ENCODE results near the gene NOL3.

Gene NOL3

DNA sequence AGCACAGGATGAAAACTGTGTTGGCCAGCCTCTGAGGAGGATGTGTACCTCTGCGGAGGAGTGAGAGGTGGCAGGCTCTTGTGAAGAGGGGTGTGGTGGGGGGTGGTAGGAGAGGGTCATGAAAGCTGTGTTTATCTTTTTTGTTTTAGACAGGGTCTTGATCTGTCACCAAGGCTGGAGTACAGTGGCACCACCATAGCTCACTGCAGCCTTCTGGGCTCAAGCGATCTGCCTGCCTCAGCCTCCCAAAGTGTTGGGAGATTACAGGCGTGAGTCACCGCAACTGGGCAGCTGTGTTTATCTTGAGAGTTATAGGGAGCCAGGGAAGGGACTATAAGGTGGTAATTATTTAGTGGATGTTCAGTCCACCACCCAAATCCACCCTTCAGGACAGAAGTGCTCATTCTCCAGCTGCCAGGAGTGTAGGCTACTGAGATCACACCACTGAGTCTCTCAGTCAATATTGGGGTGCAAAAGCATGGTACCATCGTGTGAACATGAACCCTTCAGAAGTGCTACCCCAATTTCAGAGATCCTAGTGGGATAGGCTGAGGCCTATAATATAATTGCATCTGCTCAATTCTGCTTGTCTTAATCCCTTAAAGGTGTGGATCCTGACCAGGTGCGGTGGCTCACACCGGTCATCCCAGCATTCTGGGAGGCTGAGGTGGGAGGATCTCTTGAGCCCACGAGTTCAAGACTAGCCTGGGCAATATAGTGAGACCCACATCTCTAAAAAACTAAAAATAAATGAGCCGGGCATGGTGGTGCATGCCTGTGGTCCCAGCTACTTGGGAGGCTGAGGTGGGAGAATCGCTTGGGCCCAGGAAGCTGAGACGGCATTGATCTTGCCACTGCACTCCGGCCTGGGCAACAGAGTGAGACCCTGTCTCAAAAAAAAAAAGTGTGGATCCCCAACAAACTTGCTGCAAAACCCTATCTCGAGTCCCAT lies 20.4 kb downstream of the NOL3 start:
- Histone ChIP-seq H3K9me3 (replicated peaks; ENCODE audit: insufficient read depth, low read length) (no peaks in the 10 kb centered on the region), H3F3A (ENCODE audit: insufficient read depth, low read length) (no peaks in the 10 kb centered on the region), H3K4me3 (ENCODE audit: low read length) (no peak overlapping the region), H3K4me2 (ENCODE audit: low read depth, low read length) (no peak overlapping the region), H3K27me3 (replicated peaks; ENCODE audit: insufficient read depth, low read length) (peaks cover 13% of the 10 kb centered on the region), H3K9ac (ENCODE audit: low read length) (no peak overlapping the region), H3K79me2 (ENCODE audit: low read length) (peaks cover 36% of the 10 kb centered on the region), H3K27ac (ENCODE audit: low read length) (no peak overlapping the region), H4K20me1 (ENCODE audit: insufficient read depth, low read length) (no peaks in the 10 kb centered on the region), H2AFZ (ENCODE audit: low read length) (peak overlapping the region; percentile 54; the same call in 1 of the 2 replicates), H3K36me3 (replicated peaks; ENCODE audit: insufficient read depth, low read length) (peaks cover 5% of the 10 kb centered on the region; the same call in 1 of the 2 replicates), H3K4me1 (ENCODE audit: low read length) (peaks cover 9% of the 10 kb centered on the region; the same call in 1 of the 2 replicates), H3K9me2 (replicated peaks; ENCODE audit: insufficient read depth, low read length) (no peaks in the 10 kb centered on the region)
- TF ChIP-seq CTCF (IDR thresholded peaks at IDR 0.05; ENCODE audit: low read length) (no peak), EZH2phosphoT487 (IDR thresholded peaks at IDR 0.05; ENCODE audit: low read length) (no peak), EZH2 (optimal IDR thresholded peaks at IDR 0.05; ENCODE audit: low read depth, low read length) (no peak)
- no peak for DNase-seq

DNA sequence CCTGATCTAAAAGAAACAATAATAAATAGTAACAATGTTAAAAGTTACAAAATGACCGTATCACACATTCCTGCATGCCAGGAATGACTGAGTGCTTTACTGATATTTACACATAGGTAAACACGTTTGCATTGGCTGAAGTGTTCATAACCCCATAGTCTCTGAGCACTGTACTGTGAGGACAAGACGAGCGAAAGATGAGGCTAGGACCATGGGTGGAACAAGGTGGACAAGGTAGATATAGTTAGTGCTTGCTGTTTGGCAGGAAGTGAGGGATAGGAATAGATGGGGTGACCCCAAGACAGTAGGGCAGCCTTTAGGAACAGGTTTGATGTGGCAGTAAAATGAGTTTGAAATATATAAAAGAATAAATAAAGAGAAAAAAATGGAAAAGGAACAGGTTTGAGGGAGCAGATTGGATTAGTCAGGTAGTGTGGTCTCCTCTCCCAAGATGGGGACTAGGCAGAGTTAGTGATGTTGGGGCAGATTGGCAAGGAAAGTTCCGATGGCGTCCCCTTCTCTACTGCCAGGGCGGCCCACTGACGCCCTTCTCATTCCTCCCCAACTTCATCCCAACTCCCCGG lies 21.2 kb downstream of the NOL3 start:
- peaks cover 9% of the 10 kb centered on the region; the same call in 1 of the 2 replicates for H3K4me1 ChIP-seq (ENCODE audit: low read length)
- H3K27ac ChIP-seq (ENCODE audit: low read length), result no peak overlapping the region
- H3K9me2 ChIP-seq (replicated peaks; ENCODE audit: insufficient read depth, low read length), result no peaks in the 10 kb centered on the region
- peaks cover 10% of the 10 kb centered on the region; the same call in 1 of the 2 replicates for H3K36me3 ChIP-seq (replicated peaks; ENCODE audit: insufficient read depth, low read length)
- H2AFZ ChIP-seq (ENCODE audit: low read length), result peak overlapping the region; percentile 54
- peaks cover 5% of the 10 kb centered on the region; the same call in 1 of the 2 replicates for H3K27me3 ChIP-seq (replicated peaks; ENCODE audit: insufficient read depth, low read length)
- DNase-seq, result no peak
- no peak for TF ChIP-seq EZH2 (optimal IDR thresholded peaks at IDR 0.05; ENCODE audit: low read depth, low read length)
- no peak for TF ChIP-seq EZH2phosphoT487 (IDR thresholded peaks at IDR 0.05; ENCODE audit: low read length)
- no peak for TF ChIP-seq CTCF (IDR thresholded peaks at IDR 0.05; ENCODE audit: low read length)
- H4K20me1 ChIP-seq (ENCODE audit: insufficient read depth, low read length), result no peaks in the 10 kb centered on the region
- peak overlapping the region; percentile 45 for H3K4me2 ChIP-seq (ENCODE audit: low read depth, low read length)
- peak overlapping the region; percentile 40; the same call in 1 of the 2 replicates for H3K4me3 ChIP-seq (ENCODE audit: low read length)
- H3K79me2 ChIP-seq (ENCODE audit: low read length), result peaks cover 42% of the 10 kb centered on the region
- H3K9ac ChIP-seq (ENCODE audit: low read length), result no peak overlapping the region; the same call in 1 of the 2 replicates
- H3K9me3 ChIP-seq (replicated peaks; ENCODE audit: insufficient read depth, low read length), result no peaks in the 10 kb centered on the region
- no peaks in the 10 kb centered on the region for H3F3A ChIP-seq (ENCODE audit: insufficient read depth, low read length)

DNA sequence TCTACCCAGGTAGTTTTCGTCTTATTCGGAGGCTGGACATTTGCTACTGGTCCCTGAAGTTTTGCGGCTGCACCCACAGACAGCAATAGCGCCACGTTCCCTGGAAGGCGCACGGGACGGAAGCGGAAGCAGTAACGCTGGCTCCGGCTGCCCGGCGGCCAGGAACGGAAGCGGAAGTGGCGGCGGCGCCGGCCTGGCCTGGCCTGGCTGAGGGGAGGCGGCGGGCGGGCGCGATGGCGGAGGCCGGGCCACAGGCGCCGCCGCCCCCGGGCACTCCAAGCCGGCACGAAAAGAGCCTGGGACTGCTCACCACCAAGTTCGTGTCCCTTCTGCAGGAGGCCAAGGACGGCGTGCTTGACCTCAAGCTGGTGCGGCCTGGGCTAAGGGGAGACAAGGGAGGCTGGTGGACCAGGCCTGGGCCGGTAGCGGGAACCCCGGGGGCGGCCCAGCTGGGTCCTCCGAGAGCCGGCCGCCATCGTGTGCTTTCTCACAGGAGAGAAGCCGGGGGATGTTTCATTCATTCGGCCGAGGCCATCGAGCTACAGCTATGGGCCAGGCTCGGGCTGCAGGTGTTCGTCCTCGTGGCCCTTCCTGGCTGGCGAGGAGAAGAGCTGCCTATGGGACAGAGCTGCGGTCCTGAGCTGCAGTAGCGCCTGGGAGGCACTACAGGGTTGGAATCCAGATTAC lies 21.8 kb downstream of the NOL3 start, which contains the start of gene E2F4:
E2F4 (plus strand) TSS at position 161 of the 687 bp plus-strand sequence; CDS start at position 234, 73 bp downstream.
- Histone ChIP-seq H3K4me3 (ENCODE audit: low read length) (peak within 1 kb of the TSS; percentile 99), H3K9me3 (replicated peaks; ENCODE audit: insufficient read depth, low read length) (no peaks in the 10 kb centered on the region), H3K9ac (ENCODE audit: low read length) (peak within 1 kb of the TSS; percentile 94), H3K4me1 (ENCODE audit: low read length) (peaks cover 9% of the 10 kb centered on the region; the same call in 1 of the 2 replicates), H3K27ac (ENCODE audit: low read length) (peak within 1 kb of the TSS; percentile 23; the same call in 1 of the 2 replicates), H2AFZ (ENCODE audit: low read length) (peak within 1 kb of the TSS; percentile 54), H3K79me2 (ENCODE audit: low read length) (peaks cover 43% of the 10 kb centered on the region), H3K27me3 (replicated peaks; ENCODE audit: insufficient read depth, low read length) (no peaks in the 10 kb centered on the region; the same call in 1 of the 2 replicates), H3K36me3 (replicated peaks; ENCODE audit: insufficient read depth, low read length) (peaks cover 16% of the 10 kb centered on the region; the same call in 1 of the 2 replicates), H3K9me2 (replicated peaks; ENCODE audit: insufficient read depth, low read length) (no peaks in the 10 kb centered on the region), H4K20me1 (ENCODE audit: insufficient read depth, low read length) (no peaks in the 10 kb centered on the region), H3F3A (ENCODE audit: insufficient read depth, low read length) (no peaks in the 10 kb centered on the region), H3K4me2 (ENCODE audit: low read depth, low read length) (peak within 1 kb of the TSS; percentile 97)
- TF ChIP-seq CTCF (IDR thresholded peaks at IDR 0.05; ENCODE audit: low read length) (no peak), EZH2 (optimal IDR thresholded peaks at IDR 0.05; ENCODE audit: low read depth, low read length) (no peak), EZH2phosphoT487 (IDR thresholded peaks at IDR 0.05; ENCODE audit: low read length) (no peak)
- DNase-seq, result peak; percentile 94
